ENCODE data around the gene ATF6. TPM values are rescaled to one million over a fixed set of nuclear protein-coding genes. Genes with fewer than 3 reads are reported as not detected.

ATF6 gene
- total and polyA plus RNA-seq, 2 experiments from 2014 or later, result 14.6 to 18.1 TPM

DNA sequence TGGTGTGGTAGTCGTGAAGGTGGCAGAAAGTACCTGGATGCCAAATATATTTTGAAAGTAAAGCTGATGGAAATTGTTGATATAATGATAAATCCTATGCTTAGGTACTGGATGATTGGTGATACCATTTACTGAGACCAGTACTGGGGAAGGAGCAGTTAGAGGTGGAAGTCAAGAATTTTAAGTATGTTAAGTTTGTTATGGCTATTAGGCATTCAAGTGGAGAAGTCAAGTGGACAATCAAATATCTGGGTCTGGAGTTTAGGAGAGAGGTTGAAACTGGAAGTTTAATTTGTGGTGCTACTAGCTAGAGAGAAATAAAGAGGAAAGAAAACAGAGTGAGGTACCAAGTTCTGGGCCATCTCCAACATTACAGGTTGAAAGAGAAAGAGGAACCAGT lies 89.1 kb downstream of the ATF6 start:
- H3K9me3 ChIP-seq (ENCODE audit: low read depth), result no peaks in the 10 kb centered on the region
- TF ChIP-seq, protein P1, sequence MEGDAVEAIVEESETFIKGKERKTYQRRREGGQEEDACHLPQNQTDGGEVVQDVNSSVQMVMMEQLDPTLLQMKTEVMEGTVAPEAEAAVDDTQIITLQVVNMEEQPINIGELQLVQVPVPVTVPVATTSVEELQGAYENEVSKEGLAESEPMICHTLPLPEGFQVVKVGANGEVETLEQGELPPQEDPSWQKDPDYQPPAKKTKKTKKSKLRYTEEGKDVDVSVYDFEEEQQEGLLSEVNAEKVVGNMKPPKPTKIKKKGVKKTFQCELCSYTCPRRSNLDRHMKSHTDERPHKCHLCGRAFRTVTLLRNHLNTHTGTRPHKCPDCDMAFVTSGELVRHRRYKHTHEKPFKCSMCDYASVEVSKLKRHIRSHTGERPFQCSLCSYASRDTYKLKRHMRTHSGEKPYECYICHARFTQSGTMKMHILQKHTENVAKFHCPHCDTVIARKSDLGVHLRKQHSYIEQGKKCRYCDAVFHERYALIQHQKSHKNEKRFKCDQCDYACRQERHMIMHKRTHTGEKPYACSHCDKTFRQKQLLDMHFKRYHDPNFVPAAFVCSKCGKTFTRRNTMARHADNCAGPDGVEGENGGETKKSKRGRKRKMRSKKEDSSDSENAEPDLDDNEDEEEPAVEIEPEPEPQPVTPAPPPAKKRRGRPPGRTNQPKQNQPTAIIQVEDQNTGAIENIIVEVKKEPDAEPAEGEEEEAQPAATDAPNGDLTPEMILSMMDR (IDR thresholded peaks at IDR 0.05; ENCODE audit: low read depth, low read length), result no peak
- peak in 1 of 2 donors; percentile 30 for DNase-seq (ENCODE audit: low read depth in 1 of 2, low spot score in 1 of 2)
- no peaks in the 10 kb centered on the region for H3K4me1 ChIP-seq (ENCODE audit: low read depth)
- no peaks in the 10 kb centered on the region for H3K27me3 ChIP-seq
- H3K27ac ChIP-seq, result no peak overlapping the region
- H3K36me3 ChIP-seq, result peaks cover 13% of the 10 kb centered on the region
- no peak overlapping the region for H3K4me3 ChIP-seq

DNA sequence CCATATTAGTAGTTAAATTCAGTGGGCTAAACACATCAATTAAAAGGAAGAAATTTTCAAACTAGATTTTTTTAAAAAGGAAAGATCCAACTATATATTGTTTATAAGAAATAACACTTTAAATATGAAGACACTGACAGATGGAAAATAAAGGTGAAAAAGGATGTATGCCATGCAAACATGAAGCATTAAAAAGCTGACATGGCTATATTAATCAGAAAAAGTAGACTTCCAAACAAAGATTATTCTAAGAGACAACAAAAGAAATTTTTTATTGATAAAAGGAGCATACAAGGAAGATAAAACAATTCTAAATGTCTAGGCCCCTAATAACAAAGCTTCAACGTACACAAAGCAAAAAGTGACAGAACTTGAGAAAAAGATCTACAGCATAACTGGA lies 92.2 kb downstream of the ATF6 start:
- Histone ChIP-seq H3K36me3 (peaks cover 18% of the 10 kb centered on the region), H3K9me3 (ENCODE audit: low read depth) (no peaks in the 10 kb centered on the region), H3K4me1 (ENCODE audit: low read depth) (no peaks in the 10 kb centered on the region), H3K27ac (no peak overlapping the region), H3K27me3 (no peaks in the 10 kb centered on the region), H3K4me3 (no peak overlapping the region)
- DNase-seq (ENCODE audit: low read depth in 1 of 2, low spot score in 1 of 2), result no peak
- TF ChIP-seq, protein P1 (IDR thresholded peaks at IDR 0.05; ENCODE audit: low read depth, low read length), result no peak

DNA sequence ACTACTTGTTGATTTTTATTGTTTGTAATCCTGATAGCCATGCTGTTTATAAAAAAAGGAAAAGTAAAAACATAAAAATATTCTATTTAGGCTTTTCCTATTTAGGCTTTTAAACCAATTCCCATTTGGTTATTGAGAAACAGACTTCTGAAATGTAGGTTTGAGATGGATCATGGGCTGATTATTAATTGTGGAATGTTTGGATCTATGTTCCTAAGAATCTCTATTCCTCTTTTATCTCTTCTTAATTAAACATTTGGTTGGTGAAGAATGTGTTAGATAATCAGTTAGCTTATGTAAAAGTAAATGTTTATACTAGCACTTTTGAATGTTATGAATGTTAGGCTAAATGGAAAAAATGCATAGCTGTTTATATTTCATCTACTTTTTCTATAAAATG lies 97.4 kb downstream of the ATF6 start:
- H3K36me3 ChIP-seq, result peaks cover 17% of the 10 kb centered on the region
- no peak for DNase-seq (ENCODE audit: low read depth in 1 of 2, low spot score in 1 of 2)
- TF ChIP-seq, protein P1 (IDR thresholded peaks at IDR 0.05; ENCODE audit: low read depth, low read length), result no peak
- H3K27me3 ChIP-seq, result no peaks in the 10 kb centered on the region
- H3K4me1 ChIP-seq (ENCODE audit: low read depth), result no peaks in the 10 kb centered on the region
- H3K9me3 ChIP-seq (ENCODE audit: low read depth), result no peaks in the 10 kb centered on the region
- no peak overlapping the region for H3K27ac ChIP-seq
- H3K4me3 ChIP-seq, result no peak overlapping the region

DNA sequence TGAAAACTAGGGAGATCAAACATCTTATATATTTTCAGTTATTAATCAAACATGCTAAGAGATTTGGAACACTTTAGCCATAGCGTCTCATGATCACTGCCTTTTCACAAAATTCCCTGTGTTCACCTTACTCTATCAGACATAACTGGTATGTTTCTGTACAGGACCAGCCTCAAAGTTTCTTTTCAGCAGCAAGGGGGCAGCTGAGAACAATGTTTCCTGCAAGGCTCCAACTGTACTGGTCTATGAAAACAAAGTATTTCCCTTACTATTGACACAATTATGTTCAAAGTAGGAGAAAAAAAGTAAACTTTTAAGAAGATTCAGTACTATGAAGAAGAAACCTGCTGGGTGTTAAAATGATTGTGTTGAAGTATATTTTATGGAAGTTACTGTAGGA lies 98.5 kb downstream of the ATF6 start:
- peak; percentile 8 to 55 for DNase-seq (ENCODE audit: low read depth in 1 of 2, low spot score in 1 of 2)
- TF ChIP-seq, protein P1 (IDR thresholded peaks at IDR 0.05; ENCODE audit: low read depth, low read length), result peak; percentile 44
- no peak overlapping the region for H3K4me3 ChIP-seq
- no peaks in the 10 kb centered on the region for H3K4me1 ChIP-seq (ENCODE audit: low read depth)
- H3K9me3 ChIP-seq (ENCODE audit: low read depth), result no peaks in the 10 kb centered on the region
- no peaks in the 10 kb centered on the region for H3K27me3 ChIP-seq
- peaks cover 17% of the 10 kb centered on the region for H3K36me3 ChIP-seq
- H3K27ac ChIP-seq, result no peak overlapping the region

DNA sequence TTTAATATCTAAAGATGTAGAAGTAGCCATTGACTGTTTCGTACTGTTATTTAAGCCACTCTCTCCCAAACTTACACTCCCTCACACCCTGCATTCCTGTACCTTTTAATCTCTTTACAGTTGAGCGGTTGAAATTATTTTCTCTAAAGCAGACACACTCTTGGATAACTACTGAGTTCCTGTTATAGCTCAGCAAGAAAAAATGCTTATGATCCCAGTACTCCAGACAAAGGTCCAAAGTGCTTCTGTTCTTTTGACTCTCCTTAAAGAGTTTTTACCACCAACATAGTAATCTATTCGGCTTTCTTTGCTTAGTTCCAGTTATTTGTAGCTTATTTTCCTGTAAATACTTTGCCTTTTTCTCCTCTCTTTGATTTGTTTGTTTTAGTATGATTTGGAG lies 100.1 kb downstream of the ATF6 start:
- no peaks in the 10 kb centered on the region for H3K4me1 ChIP-seq (ENCODE audit: low read depth)
- no peaks in the 10 kb centered on the region for H3K9me3 ChIP-seq (ENCODE audit: low read depth)
- TF ChIP-seq, protein P1 (IDR thresholded peaks at IDR 0.05; ENCODE audit: low read depth, low read length), result no peak
- H3K4me3 ChIP-seq, result no peak overlapping the region
- H3K27me3 ChIP-seq, result no peaks in the 10 kb centered on the region
- no peak overlapping the region for H3K27ac ChIP-seq
- H3K36me3 ChIP-seq, result peaks cover 12% of the 10 kb centered on the region
- no peak for DNase-seq (ENCODE audit: low read depth in 1 of 2, low spot score in 1 of 2)

DNA sequence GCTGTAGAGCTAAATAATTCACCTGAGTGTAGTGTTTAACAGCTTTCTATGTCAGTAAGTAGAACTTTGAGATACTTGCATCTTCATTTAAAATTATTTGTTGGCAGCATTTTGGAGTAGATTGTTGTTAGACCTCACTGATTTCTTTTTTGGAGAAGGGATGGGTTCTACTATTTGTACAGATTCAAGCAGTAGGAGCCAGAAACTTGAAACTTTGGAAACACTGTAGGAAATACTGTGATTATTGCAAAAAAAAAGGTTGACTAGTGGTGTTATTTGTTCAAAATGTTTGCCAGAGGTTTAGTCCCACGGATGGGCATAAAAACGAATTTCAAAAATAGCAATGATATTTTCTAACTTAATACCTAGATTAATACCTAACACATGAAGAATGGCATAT lies 102.7 kb downstream of the ATF6 start:
- Histone ChIP-seq H3K4me1 (ENCODE audit: low read depth) (no peaks in the 10 kb centered on the region), H3K27me3 (no peaks in the 10 kb centered on the region), H3K36me3 (peaks cover 2% of the 10 kb centered on the region), H3K4me3 (no peak overlapping the region), H3K9me3 (ENCODE audit: low read depth) (no peaks in the 10 kb centered on the region), H3K27ac (no peak overlapping the region)
- TF ChIP-seq, protein P1 (IDR thresholded peaks at IDR 0.05; ENCODE audit: low read depth, low read length), result no peak
- no peak for DNase-seq (ENCODE audit: low read depth in 1 of 2, low spot score in 1 of 2)
